C4-2B (cell line): Measurements from ENCODE around the gene RPUSD1.

Experiments
- H3K27ac ChIP-seq: fragments of 450-650 bp; 2 replicates; pipeline ENCODE4 v1.5.1; 2017
- CTCF ChIP-seq: fragments of 450-650 bp; conservative IDR thresholded peaks from 2 replicates; pipeline ENCODE4 v1.5.1; 2017; ENCODE audit warnings: mild to moderate bottlenecking
- ZFX ChIP-seq: fragments of 450-650 bp; IDR thresholded peaks from 2 replicates; pipeline ENCODE4 v1.6.1; 2017

Gene RPUSD1

GRCh38 chr16:739560-740458 is 48.4 kb downstream of the RPUSD1 start:
- no peak for TF ChIP-seq CTCF
- TF ChIP-seq ZFX, result no peak

GRCh38 chr16:736936-737481 is 51.2 kb downstream of the RPUSD1 start:
- peak overlapping the region; percentile 74 for H3K27ac ChIP-seq
- TF ChIP-seq CTCF, result no peak
- no peak for TF ChIP-seq ZFX

More at GRCh38 chr16:739560-740458, 48.4 kb downstream of the RPUSD1 start:
- peak overlapping the region; percentile 90 for H3K27ac ChIP-seq

- no peak for TF ChIP-seq CTCF
- no peak for TF ChIP-seq ZFX
These were observed 52.2 kb downstream of the RPUSD1 start for GRCh38 chr16:735982-736453.

GRCh38 chr16:734981-735881 is 53.0 kb downstream of the RPUSD1 start:
- H3K27ac ChIP-seq, result no peak overlapping the region
- TF ChIP-seq ZFX, result no peak
- no peak for TF ChIP-seq CTCF

More at GRCh38 chr16:735982-736453, 52.2 kb downstream of the RPUSD1 start:
- no peak overlapping the region for H3K27ac ChIP-seq
